Measurements from ENCODE around the gene TBC1D17.

TBC1D17 gene

GRCh38 chr19:49855676-49856573 lies 21.6 kb upstream of the TBC1D17 start:
- no peak for DNase-seq (ENCODE audit: low spot score)
- TF ChIP-seq CTCF (IDR thresholded peaks at IDR 0.05; ENCODE audit: extremely low read depth, insufficient read depth, missing control alignments) = no peak
- in situ Hi-C loops (cut with MboI; ENCODE audit: low pct_unique_long_range_greater_than_20kb, low sequenced_read_pairs, unreplicated experiment) = no loop called here

GRCh38 chr19:49856574-49857021 lies 20.9 kb upstream of the TBC1D17 start:
- TF ChIP-seq CTCF (IDR thresholded peaks at IDR 0.05; ENCODE audit: extremely low read depth, insufficient read depth, missing control alignments) = no peak
- DNase-seq (ENCODE audit: low spot score) = no peak
- in situ Hi-C loops (cut with MboI; ENCODE audit: low pct_unique_long_range_greater_than_20kb, low sequenced_read_pairs, unreplicated experiment) = no loop called here

GRCh38 chr19:49857061-49857837 lies 20.3 kb upstream of the TBC1D17 start:
- DNase-seq (ENCODE audit: low spot score) = no peak
- no peak for TF ChIP-seq CTCF (IDR thresholded peaks at IDR 0.05; ENCODE audit: extremely low read depth, insufficient read depth, missing control alignments)
- in situ Hi-C loops (cut with MboI; ENCODE audit: low pct_unique_long_range_greater_than_20kb, low sequenced_read_pairs, unreplicated experiment) = no loop called here

GRCh38 chr19:49857838-49858087 lies 19.7 kb upstream of the TBC1D17 start:
- no peak for DNase-seq (ENCODE audit: low spot score)
- in situ Hi-C loops (cut with MboI; ENCODE audit: low pct_unique_long_range_greater_than_20kb, low sequenced_read_pairs, unreplicated experiment) = no loop called here
- no peak for TF ChIP-seq CTCF (IDR thresholded peaks at IDR 0.05; ENCODE audit: extremely low read depth, insufficient read depth, missing control alignments)

- no peak for DNase-seq (ENCODE audit: low spot score)
- TF ChIP-seq CTCF (IDR thresholded peaks at IDR 0.05; ENCODE audit: extremely low read depth, insufficient read depth, missing control alignments) = no peak
- in situ Hi-C loops (cut with MboI; ENCODE audit: low pct_unique_long_range_greater_than_20kb, low sequenced_read_pairs, unreplicated experiment) = no loop called here
Measured at GRCh38 chr19:49858088-49858985, 19.2 kb upstream of the TBC1D17 start.

- no peak for TF ChIP-seq CTCF (IDR thresholded peaks at IDR 0.05; ENCODE audit: extremely low read depth, insufficient read depth, missing control alignments)
- in situ Hi-C loops (cut with MboI; ENCODE audit: low pct_unique_long_range_greater_than_20kb, low sequenced_read_pairs, unreplicated experiment) = no loop called here
Measured at GRCh38 chr19:49859682-49860335, 17.7 kb upstream of the TBC1D17 start.

More at GRCh38 chr19:49859682-49860335, 17.7 kb upstream of the TBC1D17 start:
- DNase-seq (ENCODE audit: low spot score) = no peak
